ENCODE results near the gene TAF3.

Gene TAF3

DNA sequence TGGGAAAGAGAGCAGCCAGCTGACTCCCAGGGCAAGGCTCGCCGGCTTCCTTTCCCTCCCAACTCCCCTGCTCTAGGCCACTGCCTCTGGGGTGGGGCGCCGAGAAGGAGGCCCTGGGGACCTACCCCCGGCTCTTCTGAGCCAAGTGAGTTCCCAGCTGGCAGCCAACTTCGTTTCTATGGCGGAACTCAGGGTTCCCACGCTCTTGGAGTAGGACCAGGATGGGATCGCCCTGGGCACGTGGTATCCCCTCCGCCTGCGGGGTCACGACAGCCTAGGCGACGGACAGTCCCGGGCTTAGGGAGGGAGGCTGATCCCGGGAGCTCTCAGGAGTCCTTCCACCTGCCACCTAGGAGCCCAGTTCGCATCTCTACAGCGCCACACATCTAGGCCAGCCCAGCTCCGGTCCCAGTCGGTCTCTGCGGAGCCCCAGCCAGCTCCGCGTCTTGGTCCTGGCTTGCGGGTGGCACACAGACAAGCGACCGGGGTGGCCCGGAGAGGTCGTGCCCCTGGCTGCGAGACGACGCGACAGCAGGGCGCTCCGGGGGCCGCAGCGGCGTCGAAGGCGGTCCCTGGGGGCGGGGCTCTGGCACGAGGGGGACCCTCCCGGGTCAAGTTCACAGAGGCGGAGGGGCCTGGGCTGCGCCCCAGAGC lies 215.6 kb downstream of the TAF3 start:
- DNase-seq (ENCODE audit: low spot score): no peak

DNA sequence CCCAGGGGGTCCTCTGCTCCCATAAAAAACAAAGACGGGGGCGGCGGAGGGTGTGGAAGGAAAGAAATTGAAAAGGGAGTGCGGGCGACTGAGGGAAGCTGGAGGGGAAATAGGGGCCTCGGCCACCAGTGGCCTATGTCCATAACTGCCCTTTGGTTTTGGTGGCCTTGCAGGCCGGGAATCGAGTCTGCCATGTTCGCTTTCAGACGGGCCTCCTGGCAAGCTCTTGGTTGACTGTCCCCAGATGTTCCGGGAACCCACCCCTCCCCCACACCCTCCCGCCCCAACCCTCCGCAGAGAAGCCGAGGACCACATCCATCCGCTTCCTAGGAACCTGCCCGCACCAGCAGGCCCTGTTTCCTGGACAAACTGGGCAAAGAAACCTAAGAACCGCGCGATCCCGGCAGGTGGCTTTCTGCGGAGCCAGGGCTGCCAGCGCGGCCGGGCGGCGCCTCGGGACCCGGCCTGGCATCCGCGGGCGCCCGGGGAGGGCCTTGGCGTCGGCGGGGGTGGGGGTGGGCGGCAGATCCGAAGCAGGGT lies 216.2 kb downstream of the TAF3 start:
- DNase-seq (ENCODE audit: low spot score): no peak

DNA sequence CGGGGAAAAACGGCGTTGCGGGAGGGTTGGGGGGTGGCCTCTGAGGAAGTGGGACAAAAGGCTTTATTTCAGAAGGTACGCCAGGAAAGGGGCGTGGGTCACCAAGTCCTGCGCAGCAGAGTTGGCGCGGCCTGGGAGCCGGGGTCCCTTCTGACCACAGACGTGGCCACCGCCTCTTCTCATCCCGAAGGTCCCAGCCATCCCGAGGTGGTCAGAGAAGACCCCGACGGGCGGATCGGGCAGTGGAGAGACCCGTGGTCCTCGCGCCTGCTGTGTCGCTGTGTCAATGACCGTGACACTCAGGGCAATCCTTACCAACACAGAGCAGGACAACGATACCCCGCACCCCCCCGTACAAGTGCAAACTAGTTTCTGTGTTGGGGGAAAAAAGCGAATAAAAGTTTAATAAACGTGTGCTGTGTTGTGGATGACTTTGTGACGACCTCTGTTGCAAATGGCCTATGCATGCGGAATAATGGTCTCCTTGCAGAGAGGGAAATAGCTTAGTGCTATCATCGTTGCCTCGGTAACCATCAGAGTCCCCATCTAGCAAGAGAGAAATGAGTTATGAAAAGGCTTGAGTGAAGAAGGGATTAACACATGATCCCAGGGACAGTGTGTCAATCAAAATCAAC lies 216.8 kb downstream of the TAF3 start:
- DNase-seq (ENCODE audit: low spot score): peak; percentile 66

DNA sequence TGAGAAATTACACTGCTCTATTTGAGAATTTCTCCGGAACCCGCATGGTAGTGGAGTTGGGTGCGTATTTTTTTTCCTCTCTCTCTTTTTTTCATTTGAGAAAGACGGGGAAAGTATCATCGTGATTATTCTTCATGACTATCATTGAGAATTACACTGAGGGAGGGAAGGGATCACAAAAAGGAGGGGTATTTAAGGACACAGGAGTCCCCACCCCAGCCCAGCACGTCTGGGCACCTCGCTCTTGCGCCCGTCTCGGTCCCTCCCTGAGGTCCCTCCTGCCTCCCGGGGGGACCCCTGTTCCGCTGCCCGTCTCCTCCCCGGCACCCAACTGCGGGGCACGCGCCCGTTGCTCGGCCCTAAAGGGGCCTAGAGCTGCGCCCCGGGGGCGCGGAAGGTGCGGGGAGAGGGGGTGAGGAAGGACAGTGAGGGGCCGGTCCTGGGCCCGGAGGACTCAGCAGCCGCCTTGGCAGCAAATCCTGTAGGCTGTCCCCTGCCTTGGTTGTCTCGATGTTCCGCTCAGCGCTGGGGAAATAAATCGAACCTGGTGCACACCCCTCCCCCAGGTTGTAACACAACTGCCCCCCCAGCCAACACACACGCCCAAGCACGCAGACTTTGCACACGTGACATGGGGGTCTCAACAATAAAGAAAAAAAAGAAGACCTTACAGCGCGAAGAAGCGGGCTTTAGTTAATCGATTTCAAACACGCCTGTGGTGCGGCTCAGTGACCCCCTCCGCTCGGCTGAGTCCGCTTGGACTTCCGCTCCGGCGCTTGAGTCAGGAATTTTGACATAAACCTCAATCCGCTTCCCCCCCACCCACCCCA lies 217.6 kb downstream of the TAF3 start:
- no peak for DNase-seq (ENCODE audit: low spot score)

DNA sequence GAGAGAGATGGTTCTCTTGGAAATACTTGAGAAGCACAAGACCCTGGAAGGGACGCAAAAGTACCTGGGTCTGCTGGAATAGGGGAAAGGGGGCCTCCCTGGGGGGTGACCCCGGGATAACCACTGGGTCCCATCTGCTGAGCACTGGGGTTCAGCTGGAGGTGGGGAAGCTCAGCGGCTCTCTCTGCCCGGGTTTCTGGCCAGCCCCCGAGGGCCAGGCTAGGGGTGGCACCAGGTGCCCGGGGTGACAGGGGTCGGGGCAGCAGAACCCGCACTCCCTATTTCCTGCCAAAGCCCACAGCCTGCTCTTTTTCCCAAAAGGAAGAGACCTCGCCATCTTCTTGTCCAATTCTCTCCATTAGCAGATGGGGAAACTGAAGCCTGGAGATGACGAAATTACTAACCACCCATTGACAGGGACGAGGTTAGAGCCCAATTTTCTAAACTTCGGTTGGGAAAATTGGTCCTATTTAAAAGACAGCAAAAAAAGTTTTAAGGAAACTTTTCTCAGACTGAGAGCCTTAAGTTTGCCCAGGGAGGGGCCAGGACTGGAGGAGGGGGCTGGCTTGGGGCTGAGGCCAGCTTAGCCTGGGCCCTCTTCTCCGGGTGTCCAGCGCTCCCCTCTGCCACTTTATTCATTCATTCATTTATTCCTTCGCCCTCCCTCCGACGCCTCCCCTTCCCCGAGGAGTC lies 218.3 kb downstream of the TAF3 start:
- no peak for DNase-seq (ENCODE audit: low spot score)

DNA sequence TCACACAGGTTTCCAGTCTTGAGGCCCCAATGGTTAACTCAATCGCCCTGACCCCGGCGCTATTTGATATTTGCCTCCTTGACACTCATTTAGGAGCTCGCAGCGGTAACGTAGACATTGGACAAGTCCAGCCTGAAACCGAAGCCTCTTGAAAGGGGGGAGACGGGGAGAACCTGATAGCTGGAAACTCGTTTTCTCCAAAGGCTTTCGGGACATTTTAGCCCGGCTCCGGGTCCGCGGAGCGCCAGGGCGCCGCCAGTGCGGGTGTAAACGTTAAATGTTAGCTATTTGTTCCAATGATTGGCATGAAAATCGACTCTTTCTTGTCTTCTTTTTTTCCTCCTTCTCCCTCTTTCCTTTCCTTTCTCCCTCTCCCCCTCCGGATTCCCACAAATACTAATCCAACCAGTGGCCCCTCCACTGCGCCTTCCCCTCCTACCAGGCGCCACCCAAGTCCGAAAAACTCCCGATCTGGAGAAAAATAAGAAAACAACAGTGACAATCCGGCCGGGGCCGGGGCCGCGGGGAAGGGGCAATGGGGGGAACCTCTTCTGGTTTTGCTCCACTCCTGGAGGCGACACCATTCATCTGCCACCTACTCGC lies 219.0 kb downstream of the TAF3 start:
- DNase-seq (ENCODE audit: low spot score): no peak

DNA sequence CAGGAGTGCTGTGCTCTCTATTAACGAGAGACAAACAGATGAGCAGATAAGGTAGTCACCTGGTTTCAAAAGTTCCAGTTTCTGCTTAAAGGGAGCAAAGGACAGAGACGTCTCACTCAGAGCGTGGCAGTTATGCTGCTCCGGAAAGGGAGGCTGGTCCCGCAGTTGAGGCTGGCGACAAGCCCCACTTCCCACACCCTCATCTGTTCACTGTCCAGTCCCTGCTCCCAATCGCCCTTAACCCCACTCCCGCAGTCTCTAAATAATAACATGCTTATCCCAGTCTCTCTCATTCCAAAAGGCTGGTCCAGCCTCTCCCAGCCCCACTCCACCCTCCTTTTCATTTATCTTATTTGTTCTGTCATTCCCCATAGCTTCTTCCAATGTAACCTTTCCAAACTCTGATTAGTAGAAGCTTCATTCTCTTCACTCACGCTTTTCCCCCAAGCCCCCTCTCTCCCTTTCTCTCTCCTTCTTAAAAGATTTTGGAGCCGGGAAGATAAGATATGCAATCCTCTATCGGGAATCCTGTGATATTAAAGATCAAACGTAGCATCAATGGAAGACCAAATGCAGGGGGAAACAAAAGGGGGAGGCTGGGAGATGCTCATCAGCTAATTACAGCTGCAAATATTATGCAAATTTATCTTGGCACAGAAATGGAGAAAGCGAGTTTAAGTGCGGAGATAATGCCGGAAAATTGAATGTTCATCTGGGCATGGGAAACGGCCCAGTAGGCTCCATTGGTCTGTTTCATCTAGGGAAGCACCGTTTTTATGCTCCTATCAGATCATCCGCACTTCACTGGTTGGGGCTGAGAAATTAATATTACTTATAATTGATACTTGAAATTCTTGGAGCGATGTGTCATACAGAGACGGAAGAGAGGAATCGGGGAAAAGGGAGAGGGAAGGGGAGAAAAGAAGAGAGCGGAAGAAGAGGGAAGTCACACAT lies 219.9 kb downstream of the TAF3 start:
- peak; percentile 37 for DNase-seq (ENCODE audit: low spot score)

DNA sequence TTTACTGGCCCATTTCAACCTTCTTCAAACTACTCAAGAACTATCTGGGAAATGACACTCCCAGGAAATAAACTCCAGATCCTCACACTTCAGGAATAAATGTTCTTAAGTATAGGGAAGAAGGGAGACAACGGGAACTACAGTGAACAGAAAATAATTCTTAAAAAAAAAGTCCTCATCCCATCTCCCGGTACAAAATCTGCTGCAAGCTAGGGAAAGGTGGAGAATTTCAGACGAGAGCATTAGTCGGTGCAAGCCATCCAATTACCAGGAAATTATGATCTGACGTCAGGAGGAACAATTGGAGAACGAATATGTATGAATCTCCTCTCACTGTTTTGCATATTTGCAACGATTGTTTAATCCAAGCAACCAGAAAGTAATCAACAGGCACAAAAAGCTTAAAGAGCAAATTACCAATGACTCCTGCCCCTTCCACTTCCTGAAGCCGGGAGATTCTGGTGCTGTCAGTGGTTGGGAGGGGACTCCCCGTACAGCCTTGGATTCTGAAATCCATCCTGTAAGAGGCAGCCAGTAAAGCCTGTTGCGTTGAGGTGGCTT lies 221.1 kb downstream of the TAF3 start:
- peak; percentile 43 for DNase-seq (ENCODE audit: low spot score)

DNA sequence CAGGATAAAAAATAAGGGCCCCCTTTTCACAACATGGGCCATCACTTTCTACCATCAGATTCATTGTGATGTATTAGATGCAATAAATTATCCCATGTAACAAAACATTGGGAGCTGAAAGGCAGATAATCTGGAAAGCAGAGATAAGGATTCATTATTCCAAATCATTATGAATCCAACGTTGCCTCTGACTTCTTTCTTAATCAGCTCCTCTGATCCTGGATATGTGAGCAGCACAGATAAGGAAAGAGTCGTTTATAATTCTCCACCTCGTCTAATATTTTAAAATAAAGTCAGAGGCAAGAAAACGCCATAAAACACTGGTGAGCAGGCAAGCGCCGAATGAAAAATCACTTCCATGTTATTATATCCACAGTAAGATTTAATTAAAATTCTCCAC lies 222.3 kb downstream of the TAF3 start:
- DNase-seq (ENCODE audit: low spot score): no peak

DNA sequence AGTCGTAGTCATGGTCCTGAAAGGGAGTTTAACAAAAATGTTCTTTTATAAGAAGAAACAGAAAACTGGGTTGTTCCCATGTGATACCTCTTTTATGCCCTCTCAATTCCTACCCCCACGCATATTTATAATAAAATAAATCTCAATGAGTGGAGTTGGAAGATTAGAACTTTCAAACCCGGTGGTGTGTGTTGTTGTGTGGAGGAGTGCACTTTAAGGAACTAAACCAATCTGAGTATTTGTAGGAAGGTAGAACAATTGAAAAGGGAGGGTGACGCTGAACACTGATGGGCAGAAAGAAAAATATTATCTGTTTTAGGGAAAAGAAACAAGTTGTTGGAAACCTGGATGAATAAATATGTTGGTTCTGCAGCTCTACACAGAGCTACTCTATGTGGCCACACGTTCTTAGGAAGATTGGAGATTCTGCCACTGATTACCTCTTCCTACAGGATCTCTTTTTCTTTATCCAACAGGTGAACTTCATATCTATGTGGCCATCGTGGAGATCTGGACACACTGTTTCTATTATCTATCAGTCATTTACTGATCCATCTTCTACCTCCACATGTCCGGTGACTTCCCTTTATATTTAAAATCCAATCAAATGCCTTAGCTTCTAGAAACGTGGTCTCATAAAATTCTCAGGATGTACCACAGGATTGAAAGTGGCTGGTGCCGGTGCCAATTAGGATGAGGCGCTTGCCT lies 223.1 kb downstream of the TAF3 start:
- DNase-seq (ENCODE audit: low spot score): no peak

DNA sequence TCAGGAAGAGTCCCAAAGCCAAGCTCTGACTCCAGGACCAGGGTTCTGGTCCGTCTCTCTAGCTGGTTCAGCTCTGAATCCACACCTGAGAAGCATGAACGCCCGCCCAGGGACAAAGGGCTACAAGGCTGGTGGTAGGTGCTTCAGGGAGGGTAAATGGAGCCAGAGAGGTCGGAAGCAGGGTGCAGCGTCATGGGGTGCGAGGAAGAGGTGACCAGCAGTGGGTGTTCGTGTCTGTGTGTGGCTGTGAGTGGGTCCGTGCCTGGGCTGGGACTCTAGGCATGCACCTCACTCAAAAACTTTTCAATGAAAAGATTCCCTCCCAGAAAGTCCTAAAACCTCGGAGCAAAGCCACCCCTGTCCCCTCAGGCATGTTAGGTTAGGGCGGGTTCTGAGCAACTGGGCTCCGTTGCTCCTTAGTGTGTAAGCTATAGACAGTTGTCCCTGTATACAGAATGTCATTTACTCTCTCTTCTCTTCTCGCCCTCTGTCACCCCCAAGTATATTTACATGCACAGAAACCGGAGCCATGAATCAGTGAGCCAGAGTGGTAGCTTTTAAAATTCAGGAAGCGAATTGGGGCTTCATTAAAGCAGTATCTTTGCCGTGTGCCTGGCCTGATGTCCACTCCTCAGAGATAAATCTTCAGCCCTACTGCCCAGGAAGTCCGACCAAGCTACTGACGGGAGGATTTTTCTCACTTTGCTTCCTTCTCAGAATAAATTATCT lies 223.9 kb downstream of the TAF3 start:
- peak; percentile 25 for DNase-seq (ENCODE audit: low spot score)

DNA sequence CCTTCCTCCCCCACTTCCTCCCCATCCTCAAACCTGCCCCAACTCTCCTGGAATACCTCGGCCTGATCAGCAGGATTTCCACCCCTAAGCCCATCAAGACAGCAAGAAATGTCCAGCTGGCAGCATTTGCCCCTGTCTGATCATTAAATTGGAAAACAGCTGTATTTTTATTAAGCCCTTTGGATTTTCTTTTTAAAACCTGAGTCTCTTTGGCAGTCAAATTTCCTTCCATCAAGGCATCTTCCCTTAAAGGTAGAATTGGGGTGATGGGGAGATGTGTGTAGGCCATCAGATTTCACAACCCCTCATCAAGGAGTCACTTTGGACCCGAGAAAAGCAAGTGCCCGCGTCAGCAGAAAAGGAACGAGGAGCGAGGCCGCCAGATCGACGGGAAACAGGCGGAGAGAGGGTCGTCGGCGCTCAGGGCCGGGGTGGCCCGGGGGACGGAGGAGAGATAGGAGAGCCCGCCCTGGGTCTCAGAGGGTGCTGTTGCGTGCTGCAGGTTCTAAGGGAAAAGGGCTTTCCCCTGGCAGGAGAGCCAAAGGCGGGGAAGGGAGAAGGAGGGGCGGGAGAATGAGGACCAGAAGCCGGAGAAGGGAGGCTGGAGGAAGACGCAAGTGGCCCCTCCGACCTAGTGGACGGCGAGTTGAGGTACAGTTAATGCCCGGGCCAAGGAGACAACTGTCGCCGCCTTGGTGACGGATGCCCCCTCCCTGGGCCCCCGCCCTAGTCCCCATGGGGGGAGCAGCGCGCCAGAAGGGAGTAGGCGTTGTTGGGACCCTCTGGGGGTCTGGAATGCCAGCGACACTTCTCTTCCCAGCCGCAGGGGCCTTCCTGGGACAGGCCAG lies 224.6 kb downstream of the TAF3 start:
- DNase-seq (ENCODE audit: low spot score): no peak

DNA sequence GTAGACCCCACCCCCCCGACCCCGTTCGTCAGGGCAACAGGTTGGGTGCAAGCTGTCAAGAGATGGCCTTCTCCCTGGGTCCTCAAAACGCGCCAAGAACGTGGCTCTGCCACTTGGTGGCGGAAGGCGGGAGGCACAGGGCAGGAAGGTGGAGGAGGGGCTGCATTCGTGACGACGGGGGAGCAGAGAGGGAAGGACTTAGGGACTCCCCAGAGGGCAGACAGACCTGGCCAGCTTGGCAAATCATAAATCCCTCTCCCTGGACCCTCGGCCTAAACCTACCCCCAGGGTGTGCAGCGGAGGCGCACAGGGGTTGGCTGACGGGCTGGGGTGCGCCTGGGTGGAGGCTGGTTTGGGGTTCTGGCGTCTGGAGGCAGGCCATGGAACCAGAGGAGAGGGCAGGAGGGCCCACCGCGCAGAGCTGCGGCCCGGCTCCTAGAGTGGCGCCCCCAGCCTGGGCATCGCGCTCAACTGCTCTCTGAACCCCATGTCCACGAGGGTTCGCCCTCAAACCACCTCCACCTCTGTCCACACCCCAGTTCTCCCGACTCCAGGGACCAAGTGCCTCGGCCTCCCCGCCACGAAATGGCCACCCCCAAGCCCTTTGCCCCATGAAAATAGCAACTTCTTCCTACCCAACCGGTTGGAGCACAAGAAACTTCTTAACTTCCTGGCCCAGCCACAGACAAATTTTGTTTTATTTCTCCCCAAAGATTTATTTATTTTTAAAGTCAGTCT lies 225.4 kb downstream of the TAF3 start:
- peak; percentile 47 for DNase-seq (ENCODE audit: low spot score)

DNA sequence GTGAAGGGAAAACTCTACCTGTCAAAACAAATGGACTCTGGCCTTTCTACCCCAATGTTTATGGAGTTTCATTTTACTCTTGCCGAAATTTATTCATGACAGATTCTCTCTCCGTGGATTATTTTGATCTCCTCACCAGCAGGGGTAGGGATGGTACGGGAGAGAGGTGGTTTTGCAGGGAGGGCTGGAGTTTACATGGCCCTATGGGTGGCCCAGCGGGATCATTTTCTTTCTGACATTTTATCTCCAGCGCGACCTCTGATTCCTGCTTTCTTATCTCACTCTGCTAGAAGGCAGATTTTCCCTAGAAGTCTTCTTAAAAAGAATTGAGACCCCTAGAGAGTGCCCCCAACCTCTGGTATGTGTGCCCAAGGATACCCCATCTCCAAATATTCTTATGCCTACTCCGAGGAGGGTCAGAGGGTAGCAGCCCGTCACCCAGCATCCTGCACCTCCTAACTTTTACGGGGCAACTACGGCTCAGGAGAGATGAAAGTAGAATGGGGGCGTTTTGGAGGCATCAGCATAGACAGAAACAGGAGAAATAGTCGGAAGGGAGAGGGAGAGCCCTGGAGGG lies 226.1 kb downstream of the TAF3 start:
- peak; percentile 57 for DNase-seq (ENCODE audit: low spot score)

DNA sequence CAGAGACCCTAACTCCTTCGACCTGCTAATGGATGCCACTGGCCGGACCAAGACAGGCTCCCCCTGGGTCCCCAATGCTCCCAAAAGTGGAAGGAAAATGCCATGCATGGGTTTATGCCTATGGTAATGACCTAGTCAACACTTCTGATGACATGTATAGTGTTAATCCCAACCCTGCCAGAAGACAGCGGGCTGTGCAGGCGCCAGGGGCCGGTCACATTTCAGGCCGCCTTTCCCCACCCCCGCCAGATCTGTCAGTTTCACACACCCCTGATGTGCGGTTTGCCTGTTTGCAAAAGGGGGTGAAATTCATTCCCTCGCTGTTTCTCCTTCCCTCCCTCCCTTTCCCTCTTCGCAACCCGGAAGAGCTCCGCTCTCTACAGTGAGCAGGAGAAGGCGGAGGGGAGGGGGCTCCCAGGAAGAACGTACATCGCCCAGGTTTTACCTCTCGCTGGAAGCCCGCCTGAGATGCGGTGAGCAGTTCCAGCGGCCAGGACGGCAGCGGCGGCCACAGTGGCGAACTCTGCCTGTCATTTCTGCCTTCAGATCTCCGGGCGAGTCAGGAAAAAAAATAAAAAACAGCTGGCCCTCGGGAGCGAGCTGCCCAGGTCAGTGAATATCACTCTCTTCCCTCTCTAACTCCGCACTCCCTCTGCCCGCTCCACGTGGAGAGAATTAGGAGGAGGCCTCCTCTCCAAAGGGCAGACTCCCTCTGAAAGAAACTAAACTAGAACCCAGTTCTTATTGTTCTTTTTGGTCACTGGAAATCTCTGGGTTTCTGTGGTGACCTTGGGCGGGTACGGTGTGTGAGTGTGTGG lies 226.8 kb downstream of the TAF3 start:
- peak; percentile 87 for DNase-seq (ENCODE audit: low spot score)

Measured in SK-N-DZ (cell line).